HG02571 (cell line): ENCODE data around the gene MARK4.
"Not testable (repeated sequence)": the region's sequence is repeated elsewhere in the genome, so short reads cannot be mapped to it uniquely, and the experiment has no call there.

ENCODE experiments used
- ATAC-seq: cut with Tn5 transposase; IDR thresholded peaks from one replicate; pipeline ENCODE4 v1.9.1; 2021; ENCODE audit warnings: mild to moderate bottlenecking, moderate library complexity; ENCODE audit not compliant: unreplicated experiment

Gene MARK4

DNA sequence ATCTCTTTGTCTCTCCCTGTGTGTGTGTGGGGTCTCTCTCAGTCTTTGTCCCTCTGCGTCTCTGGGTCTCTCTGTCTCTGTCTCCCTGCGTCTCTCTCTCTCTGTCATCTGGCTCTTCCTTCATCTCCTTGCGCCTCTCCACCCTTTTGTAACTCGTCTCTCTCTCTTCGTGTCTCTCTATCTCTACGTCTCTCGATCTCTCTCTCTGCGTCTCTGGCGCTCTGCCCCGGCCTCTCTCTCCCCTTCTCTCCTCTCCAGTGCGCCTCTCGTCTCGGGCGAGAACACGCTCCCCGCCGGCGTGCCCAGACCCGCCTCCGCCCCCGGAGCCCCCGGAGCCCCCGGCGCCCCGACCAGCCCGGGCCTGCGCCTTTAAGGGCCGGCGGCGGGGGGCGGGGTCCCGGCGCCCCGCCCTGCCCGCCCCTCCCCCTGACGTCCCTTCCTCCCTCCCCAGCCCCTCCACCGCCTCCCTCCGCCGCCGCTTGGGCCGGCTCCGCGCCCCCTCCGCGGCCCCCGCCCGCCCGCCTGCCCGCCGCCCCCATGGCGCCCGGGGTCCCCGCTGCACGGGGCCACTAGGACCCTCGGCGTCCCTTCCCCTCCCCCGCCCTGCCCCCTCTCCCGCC, at the start of gene MARK4:
Gene MARK4 (plus strand): TSS at position 440 of the 620 bp plus-strand sequence. CDS start 318 bp downstream, outside the sequence.
- no peak for ATAC-seq

DNA sequence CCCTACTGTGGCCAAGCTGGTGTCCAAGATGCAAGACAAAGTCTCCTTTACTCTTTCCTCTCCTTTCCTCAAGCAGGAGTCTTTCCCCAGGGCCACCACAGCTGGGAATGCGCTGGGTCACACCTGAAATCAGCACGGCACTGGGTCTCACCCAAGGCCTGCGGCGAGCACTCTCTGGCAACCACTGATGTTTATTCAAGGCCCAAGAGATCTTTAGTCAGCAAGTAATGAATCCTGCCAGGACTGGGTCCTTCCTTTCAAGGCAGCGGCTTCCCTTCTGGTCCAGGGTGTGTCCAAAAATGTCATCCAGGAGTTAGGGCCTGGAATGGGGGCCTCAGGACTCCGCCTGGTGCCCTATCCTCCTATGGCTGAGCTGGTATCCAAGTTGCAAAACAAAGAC, 48.4 kb upstream of the MARK4 start:
- ATAC-seq: no peak

DNA sequence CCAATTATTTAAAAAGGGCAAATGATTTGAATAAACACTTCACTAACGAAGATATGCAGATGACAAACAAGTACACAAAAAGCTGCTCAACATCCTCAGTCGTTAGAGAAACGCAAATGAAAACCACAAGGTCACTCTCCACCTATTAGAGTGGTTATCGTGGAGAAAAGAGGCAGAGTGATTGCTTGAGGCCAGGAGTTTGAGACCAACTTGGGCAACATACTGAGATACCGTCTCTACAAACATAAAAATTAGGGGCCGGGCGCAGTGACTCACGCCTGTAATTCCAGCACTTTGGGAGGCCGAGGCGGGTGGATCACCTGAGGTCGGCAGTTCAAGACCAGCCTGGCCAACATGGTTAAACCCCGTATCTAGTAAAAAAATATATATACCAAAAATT, 45.3 kb upstream of the MARK4 start:
- ATAC-seq: no peak

GRCh38 chr19:45206328-45206727, 44.7 kb upstream of the MARK4 start:
- no peak for ATAC-seq

- no peak for ATAC-seq
Observed at GRCh38 chr19:45211751-45212381, 39.2 kb upstream of the MARK4 start.

DNA sequence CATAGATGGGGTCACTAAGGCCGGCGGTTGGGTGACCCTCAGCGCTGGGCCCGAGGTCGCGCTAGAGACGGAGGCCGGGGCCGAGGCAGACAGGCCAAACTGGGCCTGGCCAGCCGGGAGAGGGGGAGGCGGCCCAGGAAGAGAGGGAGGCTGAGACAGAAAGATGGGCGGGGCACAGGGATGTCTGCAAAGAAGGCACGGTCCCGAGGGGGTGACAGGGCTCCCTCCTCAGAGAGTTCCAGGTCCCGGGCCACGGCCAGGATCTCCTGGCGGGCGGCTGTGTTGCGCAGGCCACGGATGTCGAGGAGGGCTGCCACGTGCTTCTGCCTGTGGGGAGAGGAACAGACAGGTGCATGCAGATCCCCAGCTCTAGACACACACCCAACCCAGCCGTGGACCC, 38.0 kb upstream of the MARK4 start:
- ATAC-seq: no peak

DNA sequence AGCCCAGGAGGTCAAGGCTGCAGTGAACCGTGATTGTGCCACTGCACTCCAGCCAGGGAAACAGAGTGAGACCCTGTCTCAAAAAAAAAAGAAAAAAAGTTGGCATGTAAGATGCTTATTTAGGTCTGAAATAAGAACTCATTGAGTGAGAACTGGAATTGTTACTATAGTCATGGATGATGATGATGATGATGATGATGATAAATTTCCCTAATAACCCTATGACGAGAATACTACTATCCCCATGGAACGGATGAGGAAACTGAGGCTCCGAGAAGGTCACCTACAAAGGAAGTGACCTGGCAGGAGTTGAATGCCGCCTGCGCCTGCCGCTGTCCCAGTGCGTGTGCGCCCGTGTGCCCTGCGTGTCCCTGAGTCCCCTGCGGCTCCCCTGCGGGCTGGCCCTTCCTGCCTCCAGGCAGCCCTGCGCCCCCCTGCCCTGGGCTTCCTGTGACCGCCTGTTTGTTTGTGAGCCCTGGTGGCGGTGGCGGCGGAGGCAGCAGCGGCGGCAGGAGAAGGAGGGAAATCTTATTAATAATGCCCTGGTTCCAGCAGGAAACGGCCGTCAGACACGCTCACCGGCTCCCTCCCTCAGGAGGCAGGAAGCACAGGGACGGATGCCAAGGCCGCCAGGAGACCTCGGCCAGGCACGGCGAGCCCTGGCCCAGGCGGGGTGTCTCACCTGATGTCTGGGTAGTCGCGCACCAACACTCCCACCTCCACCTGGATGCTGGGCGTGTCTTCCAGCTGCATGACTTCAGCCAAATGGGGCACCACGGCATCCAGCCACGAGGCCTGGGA, 35.5 kb upstream of the MARK4 start:
- ATAC-seq: no peak

DNA sequence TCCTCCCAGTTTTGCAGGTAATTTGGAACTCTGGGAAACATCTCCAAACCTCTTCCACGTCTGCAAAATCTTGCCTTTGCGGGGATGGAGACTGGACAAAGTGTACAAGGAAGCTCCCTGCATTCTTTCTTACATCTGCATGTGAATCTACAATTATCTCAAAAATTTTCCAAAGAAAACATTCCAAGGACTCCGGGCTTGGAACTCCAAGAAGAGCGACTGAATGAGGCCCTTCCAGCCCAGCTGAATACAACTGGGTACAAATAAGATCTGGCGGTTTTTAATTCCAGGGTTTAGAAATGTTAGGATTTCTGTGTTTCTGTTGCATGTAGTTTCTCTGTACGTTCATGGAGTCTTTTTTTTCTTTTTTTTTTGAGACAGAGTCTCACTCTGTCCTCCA, 34.4 kb upstream of the MARK4 start:
- ATAC-seq: no peak

GRCh38 chr19:45217193-45217956, 33.7 kb upstream of the MARK4 start:
- ATAC-seq: no peak

GRCh38 chr19:45217957-45218334, 33.1 kb upstream of the MARK4 start:
- no peak for ATAC-seq

DNA sequence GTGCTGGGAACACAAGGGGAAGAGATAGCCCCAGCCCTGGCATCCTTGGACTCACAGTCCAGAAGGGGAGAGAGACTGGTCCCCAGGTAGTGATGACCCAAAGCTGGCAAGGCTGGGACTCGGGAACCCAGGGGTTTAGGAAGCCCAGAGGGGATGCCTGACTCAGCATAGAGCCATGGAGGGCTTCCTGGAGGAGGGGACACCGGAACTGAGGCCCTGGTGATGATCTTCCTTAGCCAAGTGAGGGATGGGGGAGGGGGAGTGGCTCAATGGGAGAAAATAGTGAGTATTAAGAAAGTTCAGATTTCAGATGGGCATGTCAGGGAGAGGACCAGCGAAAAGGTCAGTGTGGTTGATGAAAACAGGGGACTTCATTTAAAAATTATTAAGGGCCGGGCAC, 32.6 kb upstream of the MARK4 start:
- ATAC-seq: no peak

DNA sequence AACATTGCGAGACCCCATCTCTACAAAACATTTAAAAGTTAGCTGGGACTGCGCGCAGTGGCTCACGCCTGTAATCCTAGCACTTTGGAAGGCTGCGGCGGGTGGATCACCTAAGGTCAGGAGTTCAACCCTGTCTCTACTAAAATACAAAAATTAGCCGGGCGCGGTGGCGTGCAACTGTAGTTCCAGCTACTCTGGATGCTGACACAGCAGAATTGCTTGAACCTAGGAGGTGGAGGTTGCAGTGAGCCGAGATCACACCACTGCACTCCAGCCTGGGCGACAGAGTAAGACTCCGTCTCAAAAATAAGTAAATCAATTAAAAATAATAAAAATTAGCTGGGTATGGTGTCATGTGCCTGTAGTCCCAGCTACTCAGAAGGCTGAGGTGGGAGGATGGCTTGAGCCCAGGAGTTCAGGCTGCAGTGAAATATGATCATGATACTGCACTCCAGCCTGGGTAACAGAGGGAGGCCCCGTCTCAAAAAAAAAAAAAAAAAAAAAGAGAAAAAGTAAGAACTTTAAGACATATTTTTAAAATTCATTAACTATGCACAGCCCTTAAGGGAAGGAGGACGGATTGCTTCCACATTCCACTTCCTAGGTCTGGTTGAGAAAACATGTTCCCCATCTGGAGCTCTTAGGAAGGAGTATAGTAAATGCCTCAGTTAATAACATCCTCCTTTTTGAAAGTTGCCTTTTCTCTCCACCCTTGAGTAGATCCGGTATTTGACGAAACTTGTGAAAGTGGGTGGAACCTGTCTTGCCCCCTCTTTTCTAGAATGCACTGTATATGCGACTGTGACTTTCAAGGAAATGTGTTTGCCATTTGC, 31.9 kb upstream of the MARK4 start:
- ATAC-seq: no peak

- no peak for ATAC-seq
Observed at GRCh38 chr19:45222724-45223123, 28.3 kb upstream of the MARK4 start.

GRCh38 chr19:45223879-45224278, 27.2 kb upstream of the MARK4 start:
- ATAC-seq: no peak

DNA sequence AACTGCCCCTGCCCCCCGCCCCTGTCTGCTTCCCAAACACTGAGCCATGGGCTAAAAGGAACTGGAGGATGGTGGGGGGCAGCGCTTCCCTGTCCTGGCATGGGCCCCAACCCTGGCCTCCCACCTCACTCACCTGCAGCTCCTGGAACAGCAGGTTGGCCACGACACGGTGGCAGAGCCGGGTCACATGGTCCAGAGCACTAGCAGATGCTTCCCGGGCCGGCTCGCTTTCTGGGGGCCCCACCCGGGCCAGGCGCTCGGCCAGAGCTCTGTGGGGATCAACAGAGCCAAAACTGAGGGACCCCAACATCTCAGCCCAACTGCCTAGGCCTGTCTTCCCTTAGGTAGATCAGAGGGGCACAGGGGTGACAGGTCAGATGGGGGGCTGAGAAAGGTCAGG, 26.4 kb upstream of the MARK4 start:
- ATAC-seq: no peak

- not testable (repeated sequence) for ATAC-seq
Observed at GRCh38 chr19:45229056-45229455, 22.0 kb upstream of the MARK4 start.

DNA sequence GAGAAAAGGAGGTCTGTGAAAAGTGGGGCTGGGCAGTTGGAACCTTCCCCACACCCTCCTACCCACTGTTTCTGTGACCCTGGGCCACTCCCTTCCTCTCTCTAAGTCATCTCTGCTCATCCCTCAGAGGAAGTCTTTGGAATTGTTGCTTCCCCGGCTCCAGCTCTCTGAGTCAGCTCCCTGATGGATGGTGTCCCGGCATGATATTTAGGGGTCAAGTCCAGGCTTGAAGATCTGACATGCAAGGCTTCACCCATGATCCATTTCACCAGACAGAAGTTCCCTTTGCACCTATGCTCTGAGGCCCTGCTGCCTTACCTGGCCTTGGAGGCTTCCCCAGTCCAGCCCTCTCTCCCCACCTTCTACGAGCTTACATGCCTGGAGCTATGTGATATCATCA, 19.2 kb upstream of the MARK4 start:
- no peak for ATAC-seq

GRCh38 chr19:45234089-45234869, 16.8 kb upstream of the MARK4 start:
- no peak for ATAC-seq

GRCh38 chr19:45235485-45235884, 15.6 kb upstream of the MARK4 start:
- no peak for ATAC-seq

GRCh38 chr19:45238556-45238955, 12.5 kb upstream of the MARK4 start:
- no peak for ATAC-seq
